ENCODE results near the gene TBX20. TPM values are rescaled to one million over a fixed set of nuclear protein-coding genes. Genes with fewer than 3 reads are reported as not detected.
"Not testable (repeated sequence)": the region's sequence is repeated elsewhere in the genome, so short reads cannot be mapped to it uniquely, and the experiment has no call there.

TBX20 gene
- total RNA-seq, 2 experiments from 2014 or later: 0.09 TPM; not detected in 1

GRCh38 chr7:35241436-35241835 is 12.5 kb downstream of the TBX20 start:
- ChIA-PET POLR2A (no interaction called here), CTCF (no interaction called here)
- Mint-ChIP-seq H3K4me3 (no peak overlapping the region), H3K27ac (no peak overlapping the region), H3K27me3 (peaks cover 24% of the 10 kb centered on the region), H3K36me3 (ENCODE audit: low read depth) (no peaks in the 10 kb centered on the region), H3K4me1 (no peaks in the 10 kb centered on the region), H3K9me3 (ENCODE audit: low read depth) (no peaks in the 10 kb centered on the region)
- intact Hi-C loops (cut with DNase I, micrococcal nuclease): no loop called here
- ATAC-seq: no peak
- DNase-seq: no peak

- CTCF ChIA-PET; DNase-seq; ATAC-seq; POLR2A ChIA-PET; H3K4me3 Mint-ChIP-seq; H3K36me3 Mint-ChIP-seq (ENCODE audit: low read depth); intact Hi-C loops (cut with DNase I, micrococcal nuclease); H3K27ac Mint-ChIP-seq; H3K9me3 Mint-ChIP-seq (ENCODE audit: low read depth); H3K4me1 Mint-ChIP-seq: not testable (repeated sequence)
- H3K27me3 Mint-ChIP-seq: peaks cover 24% of the 10 kb centered on the region
Observed at GRCh38 chr7:35241008-35241407, 12.9 kb downstream of the TBX20 start.

- DNase-seq; POLR2A ChIA-PET; H3K27ac Mint-ChIP-seq; CTCF ChIA-PET; H3K9me3 Mint-ChIP-seq (ENCODE audit: low read depth); ATAC-seq; intact Hi-C loops (cut with DNase I, micrococcal nuclease); H3K36me3 Mint-ChIP-seq (ENCODE audit: low read depth); H3K4me1 Mint-ChIP-seq; H3K4me3 Mint-ChIP-seq: not testable (repeated sequence)
- H3K27me3 Mint-ChIP-seq: peaks cover 19% of the 10 kb centered on the region
Observed at GRCh38 chr7:35238456-35238855, 15.4 kb downstream of the TBX20 start.

GRCh38 chr7:35232994-35233393 is 20.9 kb downstream of the TBX20 start:
- H3K27ac Mint-ChIP-seq: no peak overlapping the region
- H3K27me3 Mint-ChIP-seq: peaks cover 7% of the 10 kb centered on the region
- no peak overlapping the region for H3K4me3 Mint-ChIP-seq
- POLR2A ChIA-PET: no interaction called here
- H3K36me3 Mint-ChIP-seq (ENCODE audit: low read depth): no peaks in the 10 kb centered on the region
- intact Hi-C loops (cut with DNase I, micrococcal nuclease): no loop called here
- H3K9me3 Mint-ChIP-seq (ENCODE audit: low read depth): no peaks in the 10 kb centered on the region
- CTCF ChIA-PET: no interaction called here
- ATAC-seq (no peak), DNase-seq (no peak)
- no peaks in the 10 kb centered on the region for H3K4me1 Mint-ChIP-seq

- H3K9me3 Mint-ChIP-seq (ENCODE audit: low read depth); ATAC-seq; POLR2A ChIA-PET; H3K36me3 Mint-ChIP-seq (ENCODE audit: low read depth); H3K27ac Mint-ChIP-seq; H3K27me3 Mint-ChIP-seq; DNase-seq; intact Hi-C loops (cut with DNase I, micrococcal nuclease); H3K4me1 Mint-ChIP-seq; H3K4me3 Mint-ChIP-seq; CTCF ChIA-PET: not testable (repeated sequence)
Observed at GRCh38 chr7:35231221-35231620, 22.7 kb downstream of the TBX20 start.

GRCh38 chr7:35229116-35229780 is 24.7 kb downstream of the TBX20 start:
- H3K4me1 Mint-ChIP-seq; H3K4me3 Mint-ChIP-seq; intact Hi-C loops (cut with DNase I, micrococcal nuclease); DNase-seq; H3K27me3 Mint-ChIP-seq; H3K27ac Mint-ChIP-seq; H3K36me3 Mint-ChIP-seq (ENCODE audit: low read depth); POLR2A ChIA-PET; CTCF ChIA-PET; ATAC-seq; H3K9me3 Mint-ChIP-seq (ENCODE audit: low read depth): not testable (repeated sequence)

- DNase-seq, H3K4me1 Mint-ChIP-seq: not testable (repeated sequence)
Observed at GRCh38 chr7:35228496-35229051, 25.3 kb downstream of the TBX20 start.

GRCh38 chr7:35227438-35227837 is 26.5 kb downstream of the TBX20 start:
- ATAC-seq; H3K9me3 Mint-ChIP-seq (ENCODE audit: low read depth); CTCF ChIA-PET; DNase-seq; H3K27ac Mint-ChIP-seq; H3K4me1 Mint-ChIP-seq; H3K4me3 Mint-ChIP-seq; intact Hi-C loops (cut with DNase I, micrococcal nuclease); POLR2A ChIA-PET; H3K36me3 Mint-ChIP-seq (ENCODE audit: low read depth): not testable (repeated sequence)
- H3K27me3 Mint-ChIP-seq: peaks cover 16% of the 10 kb centered on the region

More at GRCh38 chr7:35228496-35229051, 25.3 kb downstream of the TBX20 start:
- H3K4me3 Mint-ChIP-seq; H3K27me3 Mint-ChIP-seq; intact Hi-C loops (cut with DNase I, micrococcal nuclease); H3K9me3 Mint-ChIP-seq (ENCODE audit: low read depth); H3K36me3 Mint-ChIP-seq (ENCODE audit: low read depth); H3K27ac Mint-ChIP-seq; CTCF ChIA-PET; ATAC-seq; POLR2A ChIA-PET: not testable (repeated sequence)

GRCh38 chr7:35222445-35222844 is 31.5 kb downstream of the TBX20 start:
- intact Hi-C loops (cut with DNase I, micrococcal nuclease); DNase-seq; ATAC-seq; H3K36me3 Mint-ChIP-seq (ENCODE audit: low read depth); POLR2A ChIA-PET; H3K27ac Mint-ChIP-seq; CTCF ChIA-PET; H3K4me1 Mint-ChIP-seq; H3K4me3 Mint-ChIP-seq; H3K9me3 Mint-ChIP-seq (ENCODE audit: low read depth): not testable (repeated sequence)
- peaks cover 17% of the 10 kb centered on the region for H3K27me3 Mint-ChIP-seq

GRCh38 chr7:35220176-35220575 is 33.7 kb downstream of the TBX20 start:
- ATAC-seq; intact Hi-C loops (cut with DNase I, micrococcal nuclease); POLR2A ChIA-PET; H3K27ac Mint-ChIP-seq; H3K9me3 Mint-ChIP-seq (ENCODE audit: low read depth); H3K4me1 Mint-ChIP-seq; CTCF ChIA-PET; DNase-seq; H3K36me3 Mint-ChIP-seq (ENCODE audit: low read depth); H3K4me3 Mint-ChIP-seq: not testable (repeated sequence)
- H3K27me3 Mint-ChIP-seq: peaks cover 19% of the 10 kb centered on the region

GRCh38 chr7:35216033-35216432 is 37.9 kb downstream of the TBX20 start:
- POLR2A ChIA-PET; H3K4me1 Mint-ChIP-seq; ATAC-seq; H3K4me3 Mint-ChIP-seq; intact Hi-C loops (cut with DNase I, micrococcal nuclease); CTCF ChIA-PET; DNase-seq; H3K27ac Mint-ChIP-seq; H3K9me3 Mint-ChIP-seq (ENCODE audit: low read depth); H3K36me3 Mint-ChIP-seq (ENCODE audit: low read depth): not testable (repeated sequence)
- H3K27me3 Mint-ChIP-seq: peaks cover 13% of the 10 kb centered on the region

- peaks cover 11% of the 10 kb centered on the region for H3K27me3 Mint-ChIP-seq
- CTCF ChIA-PET; intact Hi-C loops (cut with DNase I, micrococcal nuclease); H3K4me3 Mint-ChIP-seq; DNase-seq; H3K36me3 Mint-ChIP-seq (ENCODE audit: low read depth); ATAC-seq; H3K27ac Mint-ChIP-seq; H3K9me3 Mint-ChIP-seq (ENCODE audit: low read depth); POLR2A ChIA-PET; H3K4me1 Mint-ChIP-seq: not testable (repeated sequence)
Observed at GRCh38 chr7:35215063-35215462, 38.8 kb downstream of the TBX20 start.
